K562 (cell line): Measurements from ENCODE around the gene SLC26A1. TPM values are rescaled to one million over a fixed set of nuclear protein-coding genes. Genes with fewer than 3 reads are reported as not detected.

Source experiments
- ETV6 ChIP-seq, 3 experiments: fragments of 150-350 bp in 1 of 3; sonication (generic) in 1 of 3; formaldehyde crosslinking in 1 of 3; IDR thresholded peaks; 2 replicates each; pipeline versions ENCODE4 v1.6.1 to v1.8.0; 2014 to 2022; ENCODE audit warnings: borderline replicate concordance in 2 of 3, low read depth in 2 of 3, antibody characterized with exemption in 1 of 3, low read length in 1 of 3, mild to moderate bottlenecking in 1 of 3, missing genetic modification reagents in 1 of 3
- MAFF ChIP-seq: IDR thresholded peaks from 2 replicates; pipeline ENCODE4 v1.6.1; 2012; ENCODE audit warnings: low read length, improper control_type of control experiment
- MECOM ChIP-seq: fragments of 250-450 bp; sonication (Bioruptor Pico); IDR thresholded peaks from 2 replicates; pipeline ENCODE4 v1.8.0; 2022; ENCODE audit warnings: inconsistent platforms
- MEF2D ChIP-seq: conservative IDR thresholded peaks from 2 replicates; pipeline ENCODE4 v1.6.1; 2016; ENCODE audit warnings: low read depth, missing genetic modification characterization, missing compliant biosample characterization
- SREBF1 ChIP-seq: fragments of 150-350 bp; IDR thresholded peaks from 2 replicates; pipeline ENCODE4 v1.6.1; 2014; ENCODE audit warnings: antibody characterized with exemption, low read depth, low read length, borderline replicate concordance
- ZNF444 ChIP-seq: fragments of 250-450 bp; sonication (Bioruptor Pico); IDR thresholded peaks from 2 replicates; pipeline ENCODE4 v1.4.0; 2020; ENCODE audit warnings: mild to moderate bottlenecking, moderate library complexity
- ZNF785 ChIP-seq: fragments of 250-450 bp; sonication (Bioruptor Pico); IDR thresholded peaks from 2 replicates; pipeline ENCODE4 v1.4.0; 2020; ENCODE audit warnings: mild to moderate bottlenecking
- polyA plus RNA-seq, 8 experiments: library from polyadenylated mRNA; depleted of rRNA in 4 of 8; stranded (reverse) in 5 of 8; unstranded in 3 of 8; fragments of >200 nt; fragmentation: Nextera tagmentation in 2 of 8; fragmentation: Illumina TruSeq in 1 of 8; extraction: Ambion mirVana in 2 of 8; extraction: Trizol in 1 of 8; gene quantifications; 2 replicates each; pipeline versions ENCODE4 v1.2.1 to v1.2.3, GENCODE V29; 2011 to 2014; ENCODE audit warnings: inconsistent platforms in 1 of 8, missing spikeins in 1 of 8
- total RNA-seq, 7 experiments: library from RNA; depleted of rRNA in 6 of 7; stranded (reverse); fragments of >200 nt in 6 of 7; fragmentation: Illumina TruSeq in 2 of 7; extraction: Trizol in 2 of 7; gene quantifications; 2 replicates each; pipeline versions ENCODE4 v1.2.1 to v1.2.3, GENCODE V29; 2011 to 2021; ENCODE audit warnings: low replicate concordance in 1 of 7
- TF ChIP-seq, protein P1 (sequence below): fragments of 450-650 bp; IDR thresholded peaks from 2 replicates; pipeline ENCODE4 v1.6.1; 2016; ENCODE audit warnings: low read depth
- TF ChIP-seq, protein P2 (sequence below): sonication (generic); formaldehyde crosslinking; IDR thresholded peaks from 2 replicates; pipeline ENCODE4 v1.8.0; 2022; ENCODE audit warnings: missing genetic modification reagents, mild to moderate bottlenecking, borderline replicate concordance
- TF ChIP-seq, protein P3 (sequence below): sonication (generic); formaldehyde crosslinking; IDR thresholded peaks from 2 replicates; pipeline ENCODE4 v1.8.0; 2022; ENCODE audit warnings: missing genetic modification reagents, mild to moderate bottlenecking, borderline replicate concordance
- TF ChIP-seq, protein P4 (sequence below): fragments of 450-650 bp; formaldehyde crosslinking; IDR thresholded peaks from 2 replicates; pipeline ENCODE4 v1.4.0; 2020; ENCODE audit warnings: mild to moderate bottlenecking, mixed read lengths
- TF ChIP-seq, protein P5 (sequence below): fragments of 450-650 bp; IDR thresholded peaks from 2 replicates; pipeline ENCODE4 v1.6.1; 2016; ENCODE audit warnings: low read depth, mild to moderate bottlenecking, moderate library complexity

SLC26A1 gene
- total and polyA plus RNA-seq, 9 of the 15 experiments (the other 6 are each of a cell fraction or from before 2014, with no cell fraction given): 0.11 to 4.2 (median 0.95) TPM

DNA sequence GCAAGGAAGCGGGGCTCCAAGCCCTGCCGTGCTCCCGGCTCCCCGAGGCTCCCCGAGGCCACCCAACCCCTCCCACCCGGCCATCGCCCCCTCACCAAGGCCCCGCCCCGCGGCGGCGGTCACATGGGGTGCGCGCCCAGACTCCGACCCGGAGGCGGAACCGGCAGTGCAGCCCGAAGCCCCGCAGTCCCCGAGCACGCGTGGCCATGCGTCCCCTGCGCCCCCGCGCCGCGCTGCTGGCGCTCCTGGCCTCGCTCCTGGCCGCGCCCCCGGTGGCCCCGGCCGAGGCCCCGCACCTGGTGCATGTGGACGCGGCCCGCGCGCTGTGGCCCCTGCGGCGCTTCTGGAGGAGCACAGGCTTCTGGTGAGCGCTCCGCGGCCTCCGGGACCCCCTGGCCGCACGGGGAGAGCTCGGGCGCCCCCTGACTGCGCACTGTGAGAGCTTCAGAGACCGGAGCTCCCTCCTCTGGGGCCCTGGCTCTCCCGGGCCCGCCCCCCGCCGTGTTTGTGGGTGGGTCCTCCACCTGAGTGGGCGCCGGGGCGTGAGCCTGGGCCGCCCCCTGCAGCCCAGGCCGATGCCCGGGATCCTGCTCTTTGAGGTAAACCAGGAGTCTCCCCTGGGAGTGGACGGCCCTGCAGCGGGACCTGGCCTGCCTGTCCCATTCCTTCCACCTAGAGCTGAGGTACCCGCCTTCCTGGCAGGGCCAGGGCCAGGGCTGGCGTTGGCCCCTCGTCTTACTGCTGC lies 6.2 kb downstream of the SLC26A1 start, which contains the start of gene IDUA (continued):
- no peak for TF ChIP-seq MEF2D (tag)
- no peak for TF ChIP-seq ZNF785 (CRISPR knock-in tag)
- TF ChIP-seq, protein P1, sequence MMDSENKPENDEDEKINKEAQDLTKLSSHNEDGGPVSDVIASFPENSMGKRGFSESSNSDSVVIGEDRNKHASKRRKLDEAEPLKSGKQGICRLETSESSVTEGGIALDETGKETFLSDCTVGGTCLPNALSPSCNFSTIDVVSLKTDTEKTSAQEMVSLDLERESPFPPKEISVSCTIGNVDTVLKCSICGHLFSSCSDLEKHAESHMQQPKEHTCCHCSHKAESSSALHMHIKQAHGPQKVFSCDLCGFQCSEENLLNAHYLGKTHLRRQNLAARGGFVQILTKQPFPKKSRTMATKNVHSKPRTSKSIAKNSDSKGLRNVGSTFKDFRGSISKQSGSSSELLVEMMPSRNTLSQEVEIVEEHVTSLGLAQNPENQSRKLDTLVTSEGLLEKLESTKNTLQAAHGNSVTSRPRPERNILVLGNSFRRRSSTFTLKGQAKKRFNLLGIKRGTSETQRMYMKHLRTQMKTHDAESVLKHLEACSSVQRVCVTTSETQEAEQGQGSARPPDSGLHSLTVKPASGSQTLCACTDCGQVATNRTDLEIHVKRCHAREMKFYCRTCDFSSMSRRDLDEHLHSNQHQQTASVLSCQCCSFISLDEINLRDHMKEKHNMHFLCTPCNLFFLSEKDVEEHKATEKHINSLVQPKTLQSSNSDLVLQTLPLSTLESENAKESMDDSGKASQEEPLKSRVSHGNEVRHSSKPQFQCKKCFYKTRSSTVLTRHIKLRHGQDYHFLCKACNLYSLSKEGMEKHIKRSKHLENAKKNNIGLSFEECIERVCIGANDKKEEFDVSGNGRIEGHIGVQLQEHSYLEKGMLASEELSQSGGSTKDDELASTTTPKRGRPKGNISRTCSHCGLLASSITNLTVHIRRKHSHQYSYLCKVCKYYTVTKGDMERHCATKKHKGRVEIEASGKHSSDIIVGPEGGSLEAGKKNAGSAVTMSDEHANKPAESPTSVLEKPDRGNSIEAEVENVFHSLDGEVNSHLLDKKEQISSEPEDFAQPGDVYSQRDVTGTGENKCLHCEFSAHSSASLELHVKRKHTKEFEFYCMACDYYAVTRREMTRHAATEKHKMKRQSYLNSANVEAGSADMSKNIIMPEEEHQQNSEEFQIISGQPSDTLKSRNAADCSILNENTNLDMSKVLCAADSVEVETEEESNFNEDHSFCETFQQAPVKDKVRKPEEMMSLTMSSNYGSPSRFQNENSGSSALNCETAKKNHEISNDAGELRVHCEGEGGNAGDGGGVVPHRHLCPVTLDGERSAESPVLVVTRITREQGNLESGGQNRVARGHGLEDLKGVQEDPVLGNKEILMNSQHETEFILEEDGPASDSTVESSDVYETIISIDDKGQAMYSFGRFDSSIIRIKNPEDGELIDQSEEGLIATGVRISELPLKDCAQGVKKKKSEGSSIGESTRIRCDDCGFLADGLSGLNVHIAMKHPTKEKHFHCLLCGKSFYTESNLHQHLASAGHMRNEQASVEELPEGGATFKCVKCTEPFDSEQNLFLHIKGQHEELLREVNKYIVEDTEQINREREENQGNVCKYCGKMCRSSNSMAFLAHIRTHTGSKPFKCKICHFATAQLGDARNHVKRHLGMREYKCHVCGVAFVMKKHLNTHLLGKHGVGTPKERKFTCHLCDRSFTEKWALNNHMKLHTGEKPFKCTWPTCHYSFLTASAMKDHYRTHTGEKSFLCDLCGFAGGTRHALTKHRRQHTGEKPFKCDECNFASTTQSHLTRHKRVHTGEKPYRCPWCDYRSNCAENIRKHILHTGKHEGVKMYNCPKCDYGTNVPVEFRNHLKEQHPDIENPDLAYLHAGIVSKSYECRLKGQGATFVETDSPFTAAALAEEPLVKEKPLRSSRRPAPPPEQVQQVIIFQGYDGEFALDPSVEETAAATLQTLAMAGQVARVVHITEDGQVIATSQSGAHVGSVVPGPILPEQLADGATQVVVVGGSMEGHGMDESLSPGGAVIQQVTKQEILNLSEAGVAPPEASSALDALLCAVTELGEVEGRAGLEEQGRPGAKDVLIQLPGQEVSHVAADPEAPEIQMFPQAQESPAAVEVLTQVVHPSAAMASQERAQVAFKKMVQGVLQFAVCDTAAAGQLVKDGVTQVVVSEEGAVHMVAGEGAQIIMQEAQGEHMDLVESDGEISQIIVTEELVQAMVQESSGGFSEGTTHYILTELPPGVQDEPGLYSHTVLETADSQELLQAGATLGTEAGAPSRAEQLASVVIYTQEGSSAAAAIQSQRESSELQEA: no peak
- TF ChIP-seq, protein P2, sequence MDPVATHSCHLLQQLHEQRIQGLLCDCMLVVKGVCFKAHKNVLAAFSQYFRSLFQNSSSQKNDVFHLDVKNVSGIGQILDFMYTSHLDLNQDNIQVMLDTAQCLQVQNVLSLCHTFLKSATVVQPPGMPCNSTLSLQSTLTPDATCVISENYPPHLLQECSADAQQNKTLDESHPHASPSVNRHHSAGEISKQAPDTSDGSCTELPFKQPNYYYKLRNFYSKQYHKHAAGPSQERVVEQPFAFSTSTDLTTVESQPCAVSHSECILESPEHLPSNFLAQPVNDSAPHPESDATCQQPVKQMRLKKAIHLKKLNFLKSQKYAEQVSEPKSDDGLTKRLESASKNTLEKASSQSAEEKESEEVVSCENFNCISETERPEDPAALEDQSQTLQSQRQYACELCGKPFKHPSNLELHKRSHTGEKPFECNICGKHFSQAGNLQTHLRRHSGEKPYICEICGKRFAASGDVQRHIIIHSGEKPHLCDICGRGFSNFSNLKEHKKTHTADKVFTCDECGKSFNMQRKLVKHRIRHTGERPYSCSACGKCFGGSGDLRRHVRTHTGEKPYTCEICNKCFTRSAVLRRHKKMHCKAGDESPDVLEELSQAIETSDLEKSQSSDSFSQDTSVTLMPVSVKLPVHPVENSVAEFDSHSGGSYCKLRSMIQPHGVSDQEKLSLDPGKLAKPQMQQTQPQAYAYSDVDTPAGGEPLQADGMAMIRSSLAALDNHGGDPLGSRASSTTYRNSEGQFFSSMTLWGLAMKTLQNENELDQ (CRISPR knock-in tag): no peak
- TF ChIP-seq, protein P3, sequence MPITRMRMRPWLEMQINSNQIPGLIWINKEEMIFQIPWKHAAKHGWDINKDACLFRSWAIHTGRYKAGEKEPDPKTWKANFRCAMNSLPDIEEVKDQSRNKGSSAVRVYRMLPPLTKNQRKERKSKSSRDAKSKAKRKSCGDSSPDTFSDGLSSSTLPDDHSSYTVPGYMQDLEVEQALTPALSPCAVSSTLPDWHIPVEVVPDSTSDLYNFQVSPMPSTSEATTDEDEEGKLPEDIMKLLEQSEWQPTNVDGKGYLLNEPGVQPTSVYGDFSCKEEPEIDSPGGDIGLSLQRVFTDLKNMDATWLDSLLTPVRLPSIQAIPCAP (CRISPR knock-in tag): no peak
- TF ChIP-seq MAFF: no peak
- no peak for TF ChIP-seq SREBF1
- TF ChIP-seq ZNF444: no peak; the same call in 1 of the 2 replicates
- TF ChIP-seq, protein P4, sequence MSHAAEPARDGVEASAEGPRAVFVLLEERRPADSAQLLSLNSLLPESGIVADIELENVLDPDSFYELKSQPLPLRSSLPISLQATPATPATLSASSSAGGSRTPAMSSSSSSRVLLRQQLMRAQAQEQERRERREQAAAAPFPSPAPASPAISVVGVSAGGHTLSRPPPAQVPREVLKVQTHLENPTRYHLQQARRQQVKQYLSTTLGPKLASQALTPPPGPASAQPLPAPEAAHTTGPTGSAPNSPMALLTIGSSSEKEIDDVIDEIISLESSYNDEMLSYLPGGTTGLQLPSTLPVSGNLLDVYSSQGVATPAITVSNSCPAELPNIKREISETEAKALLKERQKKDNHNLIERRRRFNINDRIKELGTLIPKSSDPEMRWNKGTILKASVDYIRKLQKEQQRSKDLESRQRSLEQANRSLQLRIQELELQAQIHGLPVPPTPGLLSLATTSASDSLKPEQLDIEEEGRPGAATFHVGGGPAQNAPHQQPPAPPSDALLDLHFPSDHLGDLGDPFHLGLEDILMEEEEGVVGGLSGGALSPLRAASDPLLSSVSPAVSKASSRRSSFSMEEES (CRISPR knock-in tag): no peak
- TF ChIP-seq MECOM (CRISPR knock-in tag): no peak
- TF ChIP-seq ETV6 (IDR thresholded peaks at IDR 0.05; ENCODE audit: borderline replicate concordance in 1 of 2, low read depth in 2 of 2, low read length in 1 of 2): no peak
- no peak for TF ChIP-seq ETV6 (CRISPR knock-in tag; IDR thresholded peaks at IDR 0.05; ENCODE audit: borderline replicate concordance)
- TF ChIP-seq, protein P5, sequence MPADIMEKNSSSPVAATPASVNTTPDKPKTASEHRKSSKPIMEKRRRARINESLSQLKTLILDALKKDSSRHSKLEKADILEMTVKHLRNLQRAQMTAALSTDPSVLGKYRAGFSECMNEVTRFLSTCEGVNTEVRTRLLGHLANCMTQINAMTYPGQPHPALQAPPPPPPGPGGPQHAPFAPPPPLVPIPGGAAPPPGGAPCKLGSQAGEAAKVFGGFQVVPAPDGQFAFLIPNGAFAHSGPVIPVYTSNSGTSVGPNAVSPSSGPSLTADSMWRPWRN: no peak
